Measurements from ENCODE around the gene RIOX2.

DNA sequence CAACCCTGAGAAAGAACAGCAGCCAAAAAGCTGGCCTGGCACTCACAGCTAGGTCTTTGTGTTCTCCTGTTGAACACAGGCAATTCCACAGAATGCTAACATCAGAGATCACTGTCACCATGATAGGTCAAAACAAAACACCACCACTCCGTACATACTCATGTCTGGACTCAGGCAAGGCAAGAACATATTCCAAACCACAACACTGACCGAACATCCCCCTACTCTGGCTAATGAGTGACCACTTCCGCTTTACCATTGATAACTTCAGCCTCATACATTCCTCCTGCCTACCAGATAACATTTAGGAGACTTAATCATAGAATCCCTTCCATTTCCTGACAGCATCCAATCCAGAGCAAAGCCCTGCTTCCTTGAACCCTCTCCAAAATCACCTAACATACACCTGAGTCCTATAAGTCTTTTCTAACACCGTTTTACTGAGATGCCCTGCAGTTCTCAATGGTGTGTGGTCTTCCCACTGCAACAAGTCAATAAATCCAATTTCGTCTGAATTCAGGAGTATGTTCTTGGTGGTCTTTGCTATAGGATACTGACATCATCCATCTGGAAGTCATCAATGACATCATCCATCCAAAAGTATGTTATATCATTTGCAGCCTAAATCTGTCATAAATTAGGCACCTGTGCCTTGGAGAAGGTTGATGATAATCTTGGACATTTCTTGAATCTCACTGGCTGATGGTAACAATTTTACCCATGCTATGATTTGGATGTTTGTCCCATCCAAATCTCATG lies 23.7 kb downstream of the RIOX2 start:
- no peak for TF ChIP-seq POLR2A (IDR thresholded peaks at IDR 0.05; ENCODE audit: low read depth)
- TF ChIP-seq, protein P1, sequence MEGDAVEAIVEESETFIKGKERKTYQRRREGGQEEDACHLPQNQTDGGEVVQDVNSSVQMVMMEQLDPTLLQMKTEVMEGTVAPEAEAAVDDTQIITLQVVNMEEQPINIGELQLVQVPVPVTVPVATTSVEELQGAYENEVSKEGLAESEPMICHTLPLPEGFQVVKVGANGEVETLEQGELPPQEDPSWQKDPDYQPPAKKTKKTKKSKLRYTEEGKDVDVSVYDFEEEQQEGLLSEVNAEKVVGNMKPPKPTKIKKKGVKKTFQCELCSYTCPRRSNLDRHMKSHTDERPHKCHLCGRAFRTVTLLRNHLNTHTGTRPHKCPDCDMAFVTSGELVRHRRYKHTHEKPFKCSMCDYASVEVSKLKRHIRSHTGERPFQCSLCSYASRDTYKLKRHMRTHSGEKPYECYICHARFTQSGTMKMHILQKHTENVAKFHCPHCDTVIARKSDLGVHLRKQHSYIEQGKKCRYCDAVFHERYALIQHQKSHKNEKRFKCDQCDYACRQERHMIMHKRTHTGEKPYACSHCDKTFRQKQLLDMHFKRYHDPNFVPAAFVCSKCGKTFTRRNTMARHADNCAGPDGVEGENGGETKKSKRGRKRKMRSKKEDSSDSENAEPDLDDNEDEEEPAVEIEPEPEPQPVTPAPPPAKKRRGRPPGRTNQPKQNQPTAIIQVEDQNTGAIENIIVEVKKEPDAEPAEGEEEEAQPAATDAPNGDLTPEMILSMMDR (IDR thresholded peaks at IDR 0.05): no peak
- no peak for TF ChIP-seq POLR2AphosphoS5 (IDR thresholded peaks at IDR 0.05)
- no peak for TF ChIP-seq EP300 (IDR thresholded peaks at IDR 0.05)

All from esophagus muscularis mucosa (tissue), 4 donors.